ENCODE data around the gene CNTNAP1.
"Not testable (repeated sequence)": the region's sequence is repeated elsewhere in the genome, so short reads cannot be mapped to it uniquely, and the experiment has no call there.

Gene CNTNAP1

DNA sequence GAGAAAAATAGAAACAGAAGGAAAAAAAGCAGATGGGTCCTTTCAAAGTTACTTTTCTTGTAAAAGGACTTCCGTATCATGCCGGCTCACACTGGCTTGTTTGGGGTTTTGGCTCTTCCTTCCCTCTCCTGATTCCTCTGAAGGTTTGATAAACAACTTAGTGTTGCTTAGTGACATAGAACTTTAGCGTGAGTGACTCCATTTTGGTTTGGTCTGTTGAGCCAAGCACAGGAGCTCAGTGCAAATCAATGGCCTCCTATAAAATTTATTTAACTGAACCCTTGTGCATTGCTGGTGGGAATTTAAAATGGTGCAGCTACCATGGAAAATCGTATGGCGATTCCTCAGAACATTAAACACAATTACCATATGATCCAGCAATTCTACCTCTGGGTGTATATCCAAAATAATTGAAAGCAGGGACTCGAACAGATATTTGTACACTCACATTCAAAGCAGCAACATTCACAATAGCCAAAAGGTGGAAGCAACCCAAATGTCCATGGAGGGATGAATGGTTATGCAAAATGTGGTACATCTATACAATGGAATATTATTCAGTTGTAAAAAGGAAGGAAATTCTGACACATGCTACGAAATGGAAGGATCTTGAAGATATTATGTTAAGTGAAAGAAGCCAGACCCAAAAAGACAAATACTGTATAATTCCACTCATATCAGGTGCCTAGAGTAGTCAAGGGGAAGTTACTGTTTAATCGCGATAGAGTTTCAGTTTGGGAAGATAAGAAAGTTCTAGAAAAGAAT, 24.3 kb upstream of the CNTNAP1 start:
- Histone ChIP-seq H3K79me2 (ENCODE audit: insufficient read depth, low read length) (no peaks in the 10 kb centered on the region), H3K27me3 (ENCODE audit: insufficient read depth, low read length) (0 out of 2 replicates have a peak, but pooled peaks cover 4% of the 10 kb centered on the region), H3K9me2 (ENCODE audit: low read depth, low read length) (no peaks in the 10 kb centered on the region), H3K36me3 (ENCODE audit: insufficient read depth, low read length) (no peaks in the 10 kb centered on the region; the same call in 1 of the 2 replicates), H3K9ac (ENCODE audit: low read length) (no peak overlapping the region), H3K4me3 (ENCODE audit: low read depth, low read length, poor library complexity, severe bottlenecking) (no peak overlapping the region), H3K4me2 (ENCODE audit: low read length) (no peak overlapping the region; the same call in 1 of the 2 replicates), H3K27ac (ENCODE audit: low read depth, low read length, poor library complexity, severe bottlenecking) (no peak overlapping the region), H3K9me3 (ENCODE audit: low read length) (no peaks in the 10 kb centered on the region), H2AFZ (ENCODE audit: low read length) (no peak overlapping the region), H3F3A (ENCODE audit: insufficient read depth, low read length) (no peaks in the 10 kb centered on the region), H4K20me1 (ENCODE audit: insufficient read depth, low read length) (no peaks in the 10 kb centered on the region), H3K4me1 (ENCODE audit: insufficient read depth, low read length, severe bottlenecking) (peaks cover 11% of the 10 kb centered on the region)
- TF ChIP-seq EZH2 (IDR thresholded peaks at IDR 0.05; ENCODE audit: borderline replicate concordance, low read length), result no peak
- TF ChIP-seq, protein P1, sequence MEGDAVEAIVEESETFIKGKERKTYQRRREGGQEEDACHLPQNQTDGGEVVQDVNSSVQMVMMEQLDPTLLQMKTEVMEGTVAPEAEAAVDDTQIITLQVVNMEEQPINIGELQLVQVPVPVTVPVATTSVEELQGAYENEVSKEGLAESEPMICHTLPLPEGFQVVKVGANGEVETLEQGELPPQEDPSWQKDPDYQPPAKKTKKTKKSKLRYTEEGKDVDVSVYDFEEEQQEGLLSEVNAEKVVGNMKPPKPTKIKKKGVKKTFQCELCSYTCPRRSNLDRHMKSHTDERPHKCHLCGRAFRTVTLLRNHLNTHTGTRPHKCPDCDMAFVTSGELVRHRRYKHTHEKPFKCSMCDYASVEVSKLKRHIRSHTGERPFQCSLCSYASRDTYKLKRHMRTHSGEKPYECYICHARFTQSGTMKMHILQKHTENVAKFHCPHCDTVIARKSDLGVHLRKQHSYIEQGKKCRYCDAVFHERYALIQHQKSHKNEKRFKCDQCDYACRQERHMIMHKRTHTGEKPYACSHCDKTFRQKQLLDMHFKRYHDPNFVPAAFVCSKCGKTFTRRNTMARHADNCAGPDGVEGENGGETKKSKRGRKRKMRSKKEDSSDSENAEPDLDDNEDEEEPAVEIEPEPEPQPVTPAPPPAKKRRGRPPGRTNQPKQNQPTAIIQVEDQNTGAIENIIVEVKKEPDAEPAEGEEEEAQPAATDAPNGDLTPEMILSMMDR (IDR thresholded peaks at IDR 0.05; ENCODE audit: low read length), result no peak

DNA sequence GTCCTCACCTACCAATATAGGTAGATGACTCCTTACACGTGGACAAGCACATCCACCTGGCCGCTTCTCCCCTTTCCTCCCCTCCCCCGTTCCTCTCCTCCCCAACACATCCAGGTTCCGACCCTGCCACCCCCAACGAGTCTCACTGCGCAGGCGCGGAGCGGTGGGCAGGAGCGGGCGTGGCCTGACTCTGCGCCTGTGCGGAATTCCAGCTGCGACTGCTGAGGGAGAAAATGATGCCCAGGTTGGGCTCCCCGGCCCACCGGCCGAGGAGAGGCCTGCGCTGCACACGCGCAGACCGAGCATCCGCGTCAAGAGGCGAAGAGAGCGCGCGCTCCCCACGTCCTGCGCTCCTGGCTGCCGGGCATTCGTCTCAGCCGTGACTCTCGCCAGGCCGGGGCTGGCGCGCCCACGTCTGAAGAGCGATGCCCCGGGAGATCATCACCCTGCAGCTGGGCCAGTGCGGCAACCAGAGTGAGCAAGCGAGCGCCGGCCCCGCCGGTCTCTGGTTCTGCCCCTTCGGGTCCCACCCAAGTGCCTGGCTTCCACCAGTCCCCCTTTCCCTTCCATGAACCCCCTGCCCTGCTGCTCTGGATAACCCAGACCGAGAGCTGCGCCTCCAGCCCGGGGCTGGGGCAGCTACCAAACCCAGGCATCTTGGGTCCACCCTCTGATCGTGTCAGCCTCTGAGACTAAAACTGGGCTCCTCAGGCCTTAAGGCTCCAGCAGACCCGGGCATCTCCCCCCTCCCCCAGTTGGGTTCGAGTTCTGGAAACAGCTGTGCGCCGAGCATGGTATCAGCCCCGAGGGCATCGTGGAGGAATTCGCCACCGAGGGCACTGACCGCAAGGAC, 23.0 kb upstream of the CNTNAP1 start, which contains the start of gene TUBG2:
TSS of gene TUBG2 (plus strand) at position 206 of the 853 bp plus-strand sequence. CDS start at position 426, 220 bp downstream.
- Histone ChIP-seq H2AFZ (ENCODE audit: low read length) (peak within 1 kb of the TSS; percentile 39), H3K79me2 (ENCODE audit: insufficient read depth, low read length) (no peaks in the 10 kb centered on the region), H3K9ac (ENCODE audit: low read length) (peak within 1 kb of the TSS; percentile 82)

DNA sequence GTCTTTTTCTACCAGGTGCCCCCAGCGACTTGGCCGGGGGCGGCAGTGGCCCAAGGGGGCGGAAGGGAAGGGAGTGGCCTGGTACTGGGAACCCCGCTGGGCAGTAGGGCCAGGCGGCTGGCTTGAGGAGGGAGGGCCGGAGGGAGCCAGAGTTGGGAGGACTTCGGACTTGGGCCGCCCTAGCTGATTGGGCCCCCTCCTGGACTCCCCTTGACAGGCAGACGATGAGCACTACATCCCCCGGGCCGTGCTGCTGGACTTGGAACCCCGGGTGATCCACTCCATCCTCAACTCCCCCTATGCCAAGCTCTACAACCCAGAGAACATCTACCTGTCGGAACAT, 22.4 kb upstream of the CNTNAP1 start:
- H4K20me1 ChIP-seq (ENCODE audit: insufficient read depth, low read length); H3K27ac ChIP-seq (ENCODE audit: low read depth, low read length, poor library complexity, severe bottlenecking); H3K36me3 ChIP-seq (ENCODE audit: insufficient read depth, low read length); H3K27me3 ChIP-seq (ENCODE audit: insufficient read depth, low read length); H3F3A ChIP-seq (ENCODE audit: insufficient read depth, low read length); H2AFZ ChIP-seq (ENCODE audit: low read length); H3K79me2 ChIP-seq (ENCODE audit: insufficient read depth, low read length); H3K9me2 ChIP-seq (ENCODE audit: low read depth, low read length); H3K9me3 ChIP-seq (ENCODE audit: low read length): not testable (repeated sequence)
- peak overlapping the region; percentile 77 for H3K4me3 ChIP-seq (ENCODE audit: low read depth, low read length, poor library complexity, severe bottlenecking)
- peak overlapping the region; percentile 82; the same call in 1 of the 2 replicates for H3K9ac ChIP-seq (ENCODE audit: low read length)
- H3K4me2 ChIP-seq (ENCODE audit: low read length), result peak overlapping the region; percentile 80
- peaks cover 11% of the 10 kb centered on the region for H3K4me1 ChIP-seq (ENCODE audit: insufficient read depth, low read length, severe bottlenecking)

More for the DNA sequence above, 23.0 kb upstream of the CNTNAP1 start, which contains the start of gene TUBG2:
- peak within 1 kb of the TSS; percentile 77 for H3K4me3 ChIP-seq (ENCODE audit: low read depth, low read length, poor library complexity, severe bottlenecking)
- no peaks in the 10 kb centered on the region for H4K20me1 ChIP-seq (ENCODE audit: insufficient read depth, low read length)
- H3K27ac ChIP-seq (ENCODE audit: low read depth, low read length, poor library complexity, severe bottlenecking), result no peak within 1 kb of the TSS
- no peaks in the 10 kb centered on the region for H3K9me2 ChIP-seq (ENCODE audit: low read depth, low read length)
- H3K27me3 ChIP-seq (ENCODE audit: insufficient read depth, low read length), result 0 out of 2 replicates have a peak, but pooled peaks cover 4% of the 10 kb centered on the region
- peak within 1 kb of the TSS; percentile 80 for H3K4me2 ChIP-seq (ENCODE audit: low read length)
- TF ChIP-seq EZH2 (IDR thresholded peaks at IDR 0.05; ENCODE audit: borderline replicate concordance, low read length), result no peak
- TF ChIP-seq, protein P1 (IDR thresholded peaks at IDR 0.05; ENCODE audit: low read length), result no peak
- H3F3A ChIP-seq (ENCODE audit: insufficient read depth, low read length), result no peaks in the 10 kb centered on the region
- H3K4me1 ChIP-seq (ENCODE audit: insufficient read depth, low read length, severe bottlenecking), result peaks cover 11% of the 10 kb centered on the region
- H3K9me3 ChIP-seq (ENCODE audit: low read length), result no peaks in the 10 kb centered on the region
- no peaks in the 10 kb centered on the region; the same call in 1 of the 2 replicates for H3K36me3 ChIP-seq (ENCODE audit: insufficient read depth, low read length)
